MM.1S (cell line): ENCODE data around the gene ADRB2.

Experiments
- DNase-seq: peaks from one replicate; pipeline ENCODE4 v3.0.0-alpha.2; 2015
- H2AFZ ChIP-seq: fragments of 300-600 bp; sonication (generic); 2 replicates; pipeline ENCODE4 v1.6.0; 2016; ENCODE audit warnings: antibody characterized with exemption, low read length
- H3F3A ChIP-seq: fragments of 300-600 bp; sonication (generic); 2 replicates; pipeline ENCODE4 v1.6.1; 2016; ENCODE audit warnings: mild to moderate bottlenecking, antibody characterized with exemption, low read length, moderate library complexity, mixed read lengths; ENCODE audit not compliant: insufficient read depth
- H3K27ac ChIP-seq: fragments of 300-600 bp; sonication (generic); 2 replicates; pipeline ENCODE4 v1.5.1; 2016; ENCODE audit warnings: mild to moderate bottlenecking, low read length
- H3K27me3 ChIP-seq: fragments of 300-600 bp; sonication (generic); replicated peaks from 2 replicates; pipeline ENCODE4 v1.6.0; 2016; ENCODE audit warnings: low read length; ENCODE audit not compliant: insufficient read depth
- H3K36me3 ChIP-seq: fragments of 300-600 bp; sonication (generic); replicated peaks from 2 replicates; pipeline ENCODE4 v1.6.1; 2016; ENCODE audit warnings: mild to moderate bottlenecking, low read length, mixed read lengths; ENCODE audit not compliant: insufficient read depth
- H3K4me1 ChIP-seq: fragments of 300-600 bp; sonication (generic); 2 replicates; pipeline ENCODE4 v1.6.1; 2016; ENCODE audit warnings: low read length, mixed read lengths
- H3K4me2 ChIP-seq: fragments of 300-600 bp; sonication (generic); 2 replicates; pipeline ENCODE4 v1.6.0; 2016; ENCODE audit warnings: low read depth, low read length
- H3K4me3 ChIP-seq: fragments of 300-600 bp; sonication (generic); 2 replicates; pipeline ENCODE4 v1.5.1; 2016; ENCODE audit warnings: low read length, mixed read lengths
- H3K79me2 ChIP-seq: fragments of 300-600 bp; sonication (generic); 2 replicates; pipeline ENCODE4 v1.6.1; 2016; ENCODE audit warnings: mixed run types, low read length, mixed read lengths
- H3K9ac ChIP-seq: fragments of 300-600 bp; sonication (generic); 2 replicates; pipeline ENCODE4 v1.6.1; 2016; ENCODE audit warnings: low read length, mixed read lengths
- H3K9me2 ChIP-seq: fragments of 300-600 bp; sonication (generic); replicated peaks from 2 replicates; pipeline ENCODE4 v1.6.1; 2016; ENCODE audit warnings: mild to moderate bottlenecking, low read length, mixed read lengths; ENCODE audit not compliant: insufficient read depth
- H3K9me3 ChIP-seq: fragments of 300-600 bp; sonication (generic); replicated peaks from 2 replicates; pipeline ENCODE4 v1.6.1; 2016; ENCODE audit warnings: mild to moderate bottlenecking, low read length, mixed read lengths; ENCODE audit not compliant: insufficient read depth
- H4K20me1 ChIP-seq: fragments of 300-600 bp; sonication (generic); 2 replicates; pipeline ENCODE4 v1.6.1; 2016; ENCODE audit warnings: mild to moderate bottlenecking, low read length, moderate library complexity, mixed read lengths; ENCODE audit not compliant: insufficient read depth
- CTCF ChIP-seq: fragments of 300-600 bp; sonication (generic); IDR thresholded peaks from 2 replicates; pipeline ENCODE4 v1.5.1; 2016; ENCODE audit warnings: antibody characterized with exemption, low read length, mixed read lengths
- EZH2 ChIP-seq: fragments of 300-600 bp; sonication (generic); optimal IDR thresholded peaks from 2 replicates; pipeline ENCODE3; 2017; ENCODE audit warnings: low read depth, mild to moderate bottlenecking, antibody characterized with exemption, low read length, mixed read lengths
- EZH2phosphoT487 ChIP-seq: fragments of 300-600 bp; sonication (generic); IDR thresholded peaks from 2 replicates; pipeline ENCODE4 v1.6.1; 2018; ENCODE audit warnings: antibody characterized with exemption, low read length

The ADRB2 gene

GRCh38 chr5:148831590-148832565 lies 5.5 kb downstream of the ADRB2 start:
- Histone ChIP-seq H3F3A (peaks cover 77% of the 10 kb centered on the region), H3K27me3 (no peaks in the 10 kb centered on the region), H3K27ac (peak overlapping the region; percentile 95), H3K9me2 (no peaks in the 10 kb centered on the region), H2AFZ (no peak overlapping the region), H4K20me1 (no peaks in the 10 kb centered on the region), H3K79me2 (peaks cover 74% of the 10 kb centered on the region), H3K4me1 (peaks cover 44% of the 10 kb centered on the region), H3K4me2 (peak overlapping the region; percentile 92), H3K4me3 (peak overlapping the region; percentile 93), H3K9ac (peak overlapping the region; percentile 67), H3K9me3 (no peaks in the 10 kb centered on the region), H3K36me3 (no peaks in the 10 kb centered on the region)
- no peak for TF ChIP-seq CTCF
- no peak for TF ChIP-seq EZH2phosphoT487
- no peak for TF ChIP-seq EZH2
- DNase-seq = peak; percentile 73

- no peak overlapping the region for H2AFZ ChIP-seq
- peaks cover 51% of the 10 kb centered on the region for H3K4me1 ChIP-seq
- peak overlapping the region; percentile 67 for H3K9ac ChIP-seq
- H3K9me3 ChIP-seq = no peaks in the 10 kb centered on the region
- H3K4me3 ChIP-seq = peak overlapping the region; percentile 93
- peak overlapping the region; percentile 95 for H3K27ac ChIP-seq
- no peaks in the 10 kb centered on the region for H4K20me1 ChIP-seq
- no peaks in the 10 kb centered on the region for H3K9me2 ChIP-seq
- TF ChIP-seq EZH2 = no peak
- TF ChIP-seq CTCF = no peak
- TF ChIP-seq EZH2phosphoT487 = no peak
- H3F3A ChIP-seq = peaks cover 72% of the 10 kb centered on the region
- no peaks in the 10 kb centered on the region for H3K27me3 ChIP-seq
- peak overlapping the region; percentile 92 for H3K4me2 ChIP-seq
- H3K79me2 ChIP-seq = peaks cover 71% of the 10 kb centered on the region
- no peak for DNase-seq
- no peaks in the 10 kb centered on the region for H3K36me3 ChIP-seq
Observed at GRCh38 chr5:148833122-148833521, 6.7 kb downstream of the ADRB2 start.

- peak overlapping the region; percentile 95 for H3K27ac ChIP-seq
- peak; percentile 90 for DNase-seq
Observed at GRCh38 chr5:148833925-148834324, 7.5 kb downstream of the ADRB2 start.

More at GRCh38 chr5:148833925-148834324, 7.5 kb downstream of the ADRB2 start:
- no peaks in the 10 kb centered on the region for H3K36me3 ChIP-seq
- peaks cover 51% of the 10 kb centered on the region for H3K4me1 ChIP-seq
- H3K9me2 ChIP-seq = no peaks in the 10 kb centered on the region
- H3K4me3 ChIP-seq = peak overlapping the region; percentile 41
- H3K9ac ChIP-seq = peak overlapping the region; percentile 67
- peaks cover 71% of the 10 kb centered on the region for H3K79me2 ChIP-seq
- H3K27me3 ChIP-seq = no peaks in the 10 kb centered on the region
- H4K20me1 ChIP-seq = no peaks in the 10 kb centered on the region
- H3F3A ChIP-seq = peaks cover 68% of the 10 kb centered on the region
- no peaks in the 10 kb centered on the region for H3K9me3 ChIP-seq
- H2AFZ ChIP-seq = no peak overlapping the region
- peak overlapping the region; percentile 92 for H3K4me2 ChIP-seq
- TF ChIP-seq EZH2phosphoT487 (no peak), EZH2 (no peak), CTCF (no peak)
